Duodenal mucosa (tissue), 2 donors: ENCODE measurements around the gene C2orf72.

Source experiments
- H3K27ac ChIP-seq: one replicate; pipeline ENCODE4 v1.7.0; 2013; ENCODE audit warnings: low read depth, low read length
- H3K27me3 ChIP-seq, 2 donors: one replicate each; pipeline ENCODE4 v1.7.0; 2013; ENCODE audit warnings: low read length in 2 of 2, control low read depth in 1 of 2; ENCODE audit not compliant: insufficient read depth in 2 of 2, control insufficient read depth in 1 of 2
- H3K36me3 ChIP-seq, 2 donors: one replicate each; pipeline ENCODE4 v1.7.0; 2013; ENCODE audit warnings: low read length in 2 of 2, control low read depth in 1 of 2; ENCODE audit not compliant: insufficient read depth in 2 of 2, control insufficient read depth in 1 of 2
- H3K4me1 ChIP-seq, 2 donors: one replicate each; pipeline ENCODE4 v1.7.0; 2013; ENCODE audit warnings: low read length in 2 of 2, control low read depth in 1 of 2; ENCODE audit not compliant: insufficient read depth in 2 of 2, control insufficient read depth in 1 of 2
- H3K4me3 ChIP-seq, 2 donors: one replicate each; pipeline ENCODE4 v1.7.0; 2013; ENCODE audit warnings: low read length in 2 of 2, low read depth in 1 of 2
- H3K9ac ChIP-seq, 2 donors: one replicate each; pipeline ENCODE4 v1.7.0; 2013; ENCODE audit warnings: low read length in 2 of 2, low read depth in 1 of 2
- H3K9me3 ChIP-seq, 2 donors: one replicate each; pipeline ENCODE4 v1.7.0; 2013; ENCODE audit warnings: low read length in 2 of 2, control low read depth in 1 of 2; ENCODE audit not compliant: control insufficient read depth in 1 of 2

Gene C2orf72

DNA sequence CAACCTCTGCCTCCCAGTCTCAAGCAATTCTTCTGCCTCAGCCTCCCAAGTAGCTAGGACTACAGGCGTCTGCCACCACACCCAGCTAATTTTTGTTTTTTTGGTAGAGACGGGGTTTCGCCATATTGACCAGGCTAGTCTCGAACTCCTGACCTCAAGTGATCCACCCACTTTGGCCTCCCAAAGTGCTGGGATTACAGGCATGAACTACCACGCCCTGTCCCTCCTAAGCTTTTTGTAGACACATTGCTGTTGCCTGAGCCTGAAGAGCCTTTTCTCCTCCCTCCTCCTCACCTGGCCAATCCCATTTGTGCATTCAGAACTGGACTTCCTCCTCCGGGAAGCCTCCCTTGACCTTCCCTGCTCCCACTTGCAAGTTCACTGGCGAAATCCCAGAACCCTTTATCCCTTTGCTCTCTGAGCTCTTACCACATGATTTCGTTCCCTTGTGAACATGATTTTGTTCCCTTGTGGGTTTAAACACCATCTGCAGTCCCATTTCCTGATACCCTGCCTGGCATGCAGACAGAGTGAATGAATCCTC, 2.6 kb downstream of the C2orf72 start:
- H3K27ac ChIP-seq: no peak overlapping the region
- no peak overlapping the region for H3K4me3 ChIP-seq
- H3K4me1 ChIP-seq: peaks cover 1 to 8% of the 10 kb centered on the region in 2 donors
- H3K27me3 ChIP-seq: peaks cover 13 to 16% of the 10 kb centered on the region in 2 donors
- H3K36me3 ChIP-seq: peaks cover 9 to 19% of the 10 kb centered on the region in 2 donors
- H3K9me3 ChIP-seq: no peaks in the 10 kb centered on the region
- no peak overlapping the region for H3K9ac ChIP-seq

DNA sequence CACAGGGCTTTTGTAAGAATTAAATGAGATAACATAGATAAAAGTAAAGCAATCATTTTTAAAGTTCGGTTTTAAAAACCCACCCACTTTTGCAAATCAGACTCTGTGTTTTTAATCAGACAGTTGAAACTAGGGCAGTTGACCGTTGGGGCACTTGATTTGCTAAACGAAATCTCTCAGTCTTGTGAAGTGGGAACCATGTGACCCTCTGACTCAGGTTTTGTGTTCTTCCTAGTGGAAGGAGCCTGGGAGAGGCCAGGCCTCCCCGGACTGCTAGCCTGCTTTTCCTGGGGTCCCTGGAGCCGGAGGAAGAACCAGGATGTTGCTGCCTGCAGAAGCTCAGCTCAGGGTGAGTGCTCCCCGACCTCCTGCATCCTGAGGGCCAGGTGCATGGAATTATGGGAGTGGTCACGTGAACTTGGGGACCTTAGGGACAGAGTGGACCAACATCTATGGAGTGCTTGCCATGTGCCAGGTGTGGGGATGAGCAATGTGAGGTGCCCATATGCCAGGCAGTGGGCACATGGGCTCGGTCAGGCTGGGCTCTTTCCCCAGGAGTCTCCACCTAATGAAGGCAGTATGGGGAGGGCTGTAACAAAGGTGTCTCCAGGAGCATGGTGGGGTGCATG, 3.9 kb downstream of the C2orf72 start:
- Histone ChIP-seq H3K9ac (no peak overlapping the region), H3K4me1 (peaks cover 0 to 5% of the 10 kb centered on the region in 2 donors), H3K36me3 (peaks cover 9 to 19% of the 10 kb centered on the region in 2 donors), H3K4me3 (no peak overlapping the region), H3K9me3 (no peaks in the 10 kb centered on the region), H3K27ac (no peak overlapping the region), H3K27me3 (peaks cover 10 to 16% of the 10 kb centered on the region in 2 donors)

DNA sequence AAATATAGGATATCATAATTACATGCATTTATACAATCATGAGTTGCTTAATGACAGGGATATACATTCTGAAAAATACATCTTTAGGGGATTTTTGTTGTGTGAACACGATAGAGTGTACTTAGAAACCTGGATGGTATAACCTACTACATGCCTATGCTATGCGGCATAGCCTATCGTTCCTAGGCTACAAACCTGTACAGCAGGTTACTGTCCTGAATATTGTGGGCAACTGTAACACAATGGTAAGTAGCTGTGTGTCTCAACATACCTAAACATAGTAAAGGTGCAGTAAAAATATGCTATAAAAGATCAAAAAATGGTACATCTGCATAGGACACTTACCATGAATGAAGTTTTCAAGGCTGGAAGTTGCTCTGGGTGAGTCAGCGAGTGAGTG, 6.5 kb downstream of the C2orf72 start:
- Histone ChIP-seq H3K4me3 (no peak overlapping the region), H3K9me3 (no peaks in the 10 kb centered on the region), H3K9ac (no peak overlapping the region), H3K27ac (no peak overlapping the region), H3K27me3 (peaks cover 4 to 8% of the 10 kb centered on the region in 2 donors), H3K4me1 (peaks cover 5 to 6% of the 10 kb centered on the region in 2 donors), H3K36me3 (peaks cover 9 to 29% of the 10 kb centered on the region in 2 donors)

GRCh38 chr2:231046916-231047273, 9.6 kb downstream of the C2orf72 start:
- Histone ChIP-seq H3K27me3 (no peaks in the 10 kb centered on the region), H3K36me3 (peaks cover 2 to 22% of the 10 kb centered on the region in 2 donors), H3K9ac (no peak overlapping the region), H3K9me3 (no peaks in the 10 kb centered on the region), H3K4me3 (no peak overlapping the region), H3K27ac (no peak overlapping the region), H3K4me1 (peaks cover 27 to 28% of the 10 kb centered on the region in 2 donors)

GRCh38 chr2:231047274-231047922, 10.1 kb downstream of the C2orf72 start:
- H3K4me3 ChIP-seq: no peak overlapping the region
- H3K9ac ChIP-seq: no peak overlapping the region
- H3K4me1 ChIP-seq: peaks cover 31 to 32% of the 10 kb centered on the region in 2 donors
- no peaks in the 10 kb centered on the region for H3K27me3 ChIP-seq
- no peaks in the 10 kb centered on the region for H3K9me3 ChIP-seq
- peaks cover 2 to 18% of the 10 kb centered on the region in 2 donors for H3K36me3 ChIP-seq
- no peak overlapping the region for H3K27ac ChIP-seq

- no peak overlapping the region for H3K4me3 ChIP-seq
- H3K9me3 ChIP-seq: no peaks in the 10 kb centered on the region
- no peaks in the 10 kb centered on the region for H3K27me3 ChIP-seq
- H3K36me3 ChIP-seq: peaks cover 0 to 16% of the 10 kb centered on the region in 2 donors
- peaks cover 34 to 36% of the 10 kb centered on the region in 2 donors for H3K4me1 ChIP-seq
- no peak overlapping the region for H3K9ac ChIP-seq
- H3K27ac ChIP-seq: no peak overlapping the region
Observed at GRCh38 chr2:231047923-231048915, 10.9 kb downstream of the C2orf72 start.

GRCh38 chr2:231049286-231050017, 12.1 kb downstream of the C2orf72 start:
- H3K9ac ChIP-seq: peak overlapping the region in 1 of 2 donors; percentile 35

DNA sequence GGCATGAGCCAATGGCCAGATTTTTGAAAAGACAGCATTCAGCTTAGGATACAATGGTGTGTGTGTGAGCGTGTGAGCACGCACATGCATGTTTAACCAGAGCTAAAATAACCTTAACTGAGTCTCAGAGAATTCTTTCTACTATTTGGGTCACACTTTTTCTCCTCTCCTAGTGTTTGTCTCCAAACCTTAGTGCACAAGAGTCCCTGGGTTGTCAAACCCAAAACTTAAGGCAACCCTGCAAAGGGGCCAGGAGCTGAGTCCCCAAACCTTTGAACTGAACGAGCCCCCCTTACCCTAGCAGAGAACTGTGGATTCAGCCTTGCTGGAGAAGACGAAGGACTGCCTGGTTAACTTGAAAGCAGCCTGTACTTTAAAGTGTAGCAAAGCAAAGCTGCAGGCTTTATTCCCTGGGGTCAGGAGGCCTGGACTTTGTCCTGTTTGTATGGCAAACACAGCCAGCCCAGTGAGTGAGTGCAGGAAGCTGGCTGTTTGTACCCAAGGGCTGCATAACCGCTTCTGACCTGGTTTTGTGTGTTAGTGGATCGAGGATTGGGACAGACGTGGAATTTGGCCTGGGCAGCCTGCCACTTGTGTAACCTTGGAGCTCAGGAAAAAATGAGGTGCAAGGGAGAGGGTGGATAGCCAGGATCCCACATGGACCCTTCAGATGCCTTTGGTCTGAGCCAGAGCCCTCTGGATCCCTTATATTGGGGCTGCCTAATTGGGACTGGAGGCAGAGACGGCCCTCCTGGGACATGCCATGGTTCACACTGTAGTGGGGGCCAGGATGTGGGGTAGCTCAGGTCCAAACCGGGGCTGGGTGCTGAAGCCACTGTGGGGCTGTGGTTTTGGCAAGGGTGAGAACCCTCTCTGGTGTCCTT, 12.9 kb downstream of the C2orf72 start:
- Histone ChIP-seq H3K9ac (peak overlapping the region in 1 of 2 donors; percentile 35), H3K27ac (peak overlapping the region; percentile 65)

More at GRCh38 chr2:231049286-231050017, 12.1 kb downstream of the C2orf72 start:
- H3K4me1 ChIP-seq: peaks cover 34 to 38% of the 10 kb centered on the region in 2 donors
- H3K27me3 ChIP-seq: no peaks in the 10 kb centered on the region
- no peaks in the 10 kb centered on the region for H3K9me3 ChIP-seq
- peak overlapping the region; percentile 22 for H3K27ac ChIP-seq
- peaks cover 0 to 11% of the 10 kb centered on the region in 2 donors for H3K36me3 ChIP-seq
- H3K4me3 ChIP-seq: peak overlapping the region in 1 of 2 donors; percentile 26

More for the DNA sequence above, 12.9 kb downstream of the C2orf72 start:
- Histone ChIP-seq H3K4me3 (peak overlapping the region; percentile 22 to 26), H3K4me1 (peaks cover 34 to 38% of the 10 kb centered on the region in 2 donors), H3K9me3 (no peaks in the 10 kb centered on the region), H3K36me3 (peaks cover 0 to 11% of the 10 kb centered on the region in 2 donors), H3K27me3 (no peaks in the 10 kb centered on the region)
